ENCODE data around the gene ZNF469.

ZNF469 gene

DNA sequence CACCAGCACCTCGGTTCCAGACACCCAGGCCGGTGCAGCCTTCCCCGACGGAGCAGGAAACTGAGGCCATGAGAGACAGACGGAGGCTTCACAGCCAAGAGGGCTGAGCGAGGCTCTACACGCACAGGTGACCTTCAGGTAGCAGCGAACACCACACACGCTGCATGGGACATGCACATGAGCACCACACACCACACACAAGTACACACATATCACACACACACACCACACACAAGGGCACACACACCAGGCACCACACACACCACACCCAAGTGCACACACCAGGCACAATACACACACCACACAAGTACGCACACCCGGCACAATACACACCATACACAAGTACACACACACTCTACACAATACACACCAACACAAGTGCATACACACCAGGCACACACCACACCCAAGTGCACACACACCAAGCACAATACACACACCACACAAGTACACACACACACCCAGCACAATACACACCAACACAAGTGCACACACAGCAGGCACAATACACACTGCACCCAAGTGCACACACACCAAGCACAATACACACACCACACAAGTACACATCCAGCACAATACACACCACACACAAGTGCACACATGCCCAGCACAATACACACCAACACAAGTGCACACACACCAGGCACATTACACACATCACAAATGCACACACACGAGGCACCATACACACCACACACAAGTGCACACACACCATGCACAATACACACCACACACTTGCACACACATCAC, 33.4 kb upstream of the ZNF469 start:
- TF ChIP-seq, protein P1, sequence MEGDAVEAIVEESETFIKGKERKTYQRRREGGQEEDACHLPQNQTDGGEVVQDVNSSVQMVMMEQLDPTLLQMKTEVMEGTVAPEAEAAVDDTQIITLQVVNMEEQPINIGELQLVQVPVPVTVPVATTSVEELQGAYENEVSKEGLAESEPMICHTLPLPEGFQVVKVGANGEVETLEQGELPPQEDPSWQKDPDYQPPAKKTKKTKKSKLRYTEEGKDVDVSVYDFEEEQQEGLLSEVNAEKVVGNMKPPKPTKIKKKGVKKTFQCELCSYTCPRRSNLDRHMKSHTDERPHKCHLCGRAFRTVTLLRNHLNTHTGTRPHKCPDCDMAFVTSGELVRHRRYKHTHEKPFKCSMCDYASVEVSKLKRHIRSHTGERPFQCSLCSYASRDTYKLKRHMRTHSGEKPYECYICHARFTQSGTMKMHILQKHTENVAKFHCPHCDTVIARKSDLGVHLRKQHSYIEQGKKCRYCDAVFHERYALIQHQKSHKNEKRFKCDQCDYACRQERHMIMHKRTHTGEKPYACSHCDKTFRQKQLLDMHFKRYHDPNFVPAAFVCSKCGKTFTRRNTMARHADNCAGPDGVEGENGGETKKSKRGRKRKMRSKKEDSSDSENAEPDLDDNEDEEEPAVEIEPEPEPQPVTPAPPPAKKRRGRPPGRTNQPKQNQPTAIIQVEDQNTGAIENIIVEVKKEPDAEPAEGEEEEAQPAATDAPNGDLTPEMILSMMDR (IDR thresholded peaks at IDR 0.05; ENCODE audit: low read depth, low read length), result no peak
- no peak overlapping the region for H3K4me3 ChIP-seq (ENCODE audit: low read depth, low read length)

DNA sequence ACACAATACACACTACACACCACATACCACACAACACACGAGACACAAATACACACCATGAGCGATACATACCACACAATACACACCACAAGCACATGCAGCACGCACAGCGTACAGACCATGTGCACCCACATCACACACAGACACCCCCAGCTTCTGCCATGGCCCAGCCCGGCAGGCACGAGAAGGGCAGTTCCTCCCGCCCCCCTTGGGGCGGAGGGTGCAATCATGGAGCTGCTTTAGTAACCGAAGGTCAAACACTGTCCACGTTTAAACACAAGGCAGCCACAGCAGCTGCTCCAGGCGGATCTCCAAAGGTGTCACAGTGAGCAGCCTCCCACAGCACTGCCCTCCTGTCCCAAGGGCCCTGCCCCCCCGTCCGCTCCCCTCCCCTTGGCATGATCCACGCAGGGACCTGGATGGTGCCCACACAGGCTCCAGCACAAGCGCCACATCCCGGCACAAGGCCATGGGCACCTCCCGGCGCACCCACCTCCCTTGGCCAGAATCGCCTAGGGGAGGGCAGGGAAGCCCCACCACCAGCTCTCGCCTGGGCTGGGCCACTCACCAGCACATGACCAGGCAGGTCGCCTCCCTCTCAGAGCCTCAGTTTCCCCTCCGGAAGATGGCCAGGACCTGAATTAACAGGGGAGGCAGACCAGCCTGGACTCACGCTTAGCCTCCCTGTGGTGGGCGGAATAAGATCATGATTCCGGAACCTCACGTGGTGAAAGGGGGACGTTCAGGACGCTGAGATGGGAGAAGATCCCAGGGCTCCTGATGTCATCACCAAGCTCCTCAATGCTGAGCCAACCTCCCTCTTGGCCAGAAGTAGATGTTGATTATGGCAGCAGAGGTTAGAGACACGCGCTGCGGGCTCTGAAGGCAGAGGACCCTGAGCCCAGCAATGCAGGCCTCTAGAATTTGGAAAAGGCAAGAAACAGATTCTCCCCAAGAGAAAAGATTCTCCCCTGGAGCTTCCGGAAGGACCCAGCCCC, 32.6 kb upstream of the ZNF469 start:
- TF ChIP-seq, protein P1 (IDR thresholded peaks at IDR 0.05; ENCODE audit: low read depth, low read length), result no peak
- H3K4me3 ChIP-seq (ENCODE audit: low read depth, low read length), result no peak overlapping the region

DNA sequence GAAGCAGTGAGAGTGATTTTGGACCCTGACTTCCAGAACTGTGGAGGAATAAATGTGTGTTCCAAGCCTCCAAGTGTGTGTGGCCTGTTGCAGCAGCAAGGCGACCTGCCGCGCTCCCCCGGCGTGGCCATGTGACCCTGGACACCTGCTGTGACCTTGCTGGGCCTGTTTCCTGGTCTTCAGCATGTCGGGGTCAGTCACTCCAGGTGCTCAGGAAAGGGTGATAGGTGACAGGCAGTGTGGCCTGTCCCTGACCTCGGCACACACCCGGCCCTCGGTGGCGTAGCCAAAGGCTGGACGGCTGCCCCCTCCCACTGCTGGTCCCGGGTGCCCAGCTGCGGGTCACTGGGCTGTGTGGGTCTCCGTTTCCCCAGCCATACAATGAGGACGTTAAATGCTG, 31.8 kb upstream of the ZNF469 start:
- no peak overlapping the region for H3K4me3 ChIP-seq (ENCODE audit: low read depth, low read length)
- TF ChIP-seq, protein P1 (IDR thresholded peaks at IDR 0.05; ENCODE audit: low read depth, low read length), result no peak

DNA sequence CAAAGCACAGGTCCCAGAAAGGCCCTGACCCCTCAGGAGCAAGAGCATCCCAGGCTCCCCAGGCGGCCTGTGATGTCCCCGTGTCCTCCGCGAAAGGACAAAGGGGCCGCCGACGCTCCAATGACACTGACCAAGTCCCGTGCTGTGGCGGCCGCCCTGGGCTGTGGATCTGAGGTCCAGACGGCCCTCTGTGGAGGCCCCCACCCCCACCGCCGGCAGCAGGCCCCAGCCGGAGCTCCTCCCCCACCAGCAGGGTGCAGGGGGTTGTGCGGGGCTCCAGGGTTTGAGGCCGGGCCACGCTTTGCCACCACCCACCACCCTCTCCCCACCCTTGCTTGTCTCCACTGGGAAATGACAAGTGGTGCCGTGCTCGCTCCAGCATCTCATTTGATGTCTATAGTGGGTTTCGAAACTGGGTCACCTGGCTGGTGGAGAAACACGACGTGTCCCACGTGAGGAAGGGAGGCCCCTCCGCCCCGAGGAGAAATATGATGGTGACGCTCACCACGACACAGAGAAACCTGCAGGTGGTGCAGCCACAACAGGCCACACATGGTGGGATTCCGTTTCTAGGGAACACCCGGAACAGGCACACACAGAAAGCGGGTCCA, 31.2 kb upstream of the ZNF469 start:
- H3K4me3 ChIP-seq (ENCODE audit: low read depth, low read length), result no peak overlapping the region
- TF ChIP-seq, protein P1 (IDR thresholded peaks at IDR 0.05; ENCODE audit: low read depth, low read length), result no peak

DNA sequence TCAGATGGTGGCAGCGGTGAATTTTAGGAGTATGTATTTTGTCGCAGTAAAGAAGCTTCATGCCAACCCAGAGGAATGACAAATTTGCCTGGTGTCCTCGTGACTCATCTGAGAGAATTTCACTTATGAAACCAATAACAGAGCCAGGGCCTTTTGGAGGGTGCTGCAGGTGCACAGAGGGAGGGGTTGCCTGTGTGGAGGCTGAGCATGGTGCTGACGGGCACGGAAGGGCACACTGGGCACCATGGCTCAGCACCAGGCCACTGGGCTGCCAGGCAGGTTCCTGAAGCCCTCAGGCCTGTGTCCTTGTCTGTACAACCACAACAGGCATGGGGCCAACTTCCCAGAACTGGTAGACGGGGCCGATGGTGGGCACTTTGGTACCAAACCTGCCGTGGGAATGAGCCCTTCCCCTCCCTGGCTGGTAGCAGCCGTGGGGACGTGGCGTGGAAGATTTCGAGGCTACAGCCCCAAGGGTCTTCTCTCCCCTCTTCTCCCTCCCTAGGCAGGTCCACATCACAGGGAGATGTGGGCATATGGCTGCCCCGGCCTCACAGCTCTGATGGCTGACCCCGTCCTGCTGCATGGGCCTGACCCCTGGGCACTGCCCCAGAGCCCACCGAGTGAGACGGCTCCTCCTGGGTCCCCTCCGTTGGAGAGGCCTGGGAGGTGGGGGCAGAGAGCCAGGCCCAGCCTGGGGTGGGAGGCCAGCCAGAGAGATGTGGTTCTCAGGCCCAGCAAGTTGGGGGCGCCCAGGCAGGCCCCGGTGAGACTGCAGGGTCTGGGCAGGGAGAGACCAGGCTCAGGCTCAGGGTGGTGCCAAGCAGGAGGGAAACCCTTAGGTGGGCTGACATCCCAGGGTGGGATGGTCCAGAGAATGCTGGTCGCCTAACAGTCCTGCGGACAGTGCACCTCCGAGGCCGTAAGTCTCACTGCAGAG, 30.2 kb upstream of the ZNF469 start:
- TF ChIP-seq, protein P1 (IDR thresholded peaks at IDR 0.05; ENCODE audit: low read depth, low read length), result no peak
- no peak overlapping the region for H3K4me3 ChIP-seq (ENCODE audit: low read depth, low read length)

DNA sequence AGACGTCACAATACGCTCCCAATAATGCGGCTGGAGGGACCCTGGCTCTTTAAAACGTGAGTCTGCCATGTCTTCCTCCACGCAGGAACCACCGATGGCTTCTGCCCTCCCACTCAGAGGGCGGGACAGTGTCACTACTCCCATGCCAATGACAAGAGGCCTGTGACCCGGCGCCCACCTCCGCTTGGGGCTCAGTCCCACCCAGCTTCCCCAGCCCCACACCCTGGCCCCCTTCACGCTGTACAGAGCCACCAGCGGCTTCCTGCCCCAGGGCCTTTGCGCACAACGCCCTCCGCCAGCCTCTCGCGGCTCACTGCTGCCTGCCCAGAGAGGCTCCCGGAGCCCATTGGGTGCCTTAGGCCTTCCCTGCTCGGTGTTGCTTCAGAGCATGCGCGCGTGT, 29.5 kb upstream of the ZNF469 start:
- TF ChIP-seq, protein P1 (IDR thresholded peaks at IDR 0.05; ENCODE audit: low read depth, low read length), result no peak
- no peak overlapping the region for H3K4me3 ChIP-seq (ENCODE audit: low read depth, low read length)
